GM19324 (cell line): ENCODE measurements around the gene PLEKHG4B.
"Not testable (repeated sequence)": the region's sequence is repeated elsewhere in the genome, so short reads cannot be mapped to it uniquely, and the experiment has no call there.

Experiments
- ATAC-seq: cut with Tn5 transposase; IDR thresholded peaks from one replicate; pipeline ENCODE4 v1.9.1; 2021; ENCODE audit warnings: mild to moderate bottlenecking, moderate library complexity; ENCODE audit not compliant: unreplicated experiment, low FRiP score

The PLEKHG4B gene

GRCh38 chr5:91556-92263 lies at the start of gene PLEKHG4B:
Gene PLEKHG4B, plus strand, starts transcription at chr5:92168. Its CDS starts 64 bp downstream, at chr5:92232.
- no peak for ATAC-seq

GRCh38 chr5:42250-42649 lies 49.7 kb upstream of the PLEKHG4B start:
- ATAC-seq, result no peak

- no peak for ATAC-seq
Measured at GRCh38 chr5:48192-48591, 43.8 kb upstream of the PLEKHG4B start.

GRCh38 chr5:49530-49929 lies 42.4 kb upstream of the PLEKHG4B start:
- not testable (repeated sequence) for ATAC-seq

- no peak for ATAC-seq
Measured at GRCh38 chr5:49953-50544, 41.9 kb upstream of the PLEKHG4B start.

- ATAC-seq, result no peak
Measured at GRCh38 chr5:50724-51499, 41.1 kb upstream of the PLEKHG4B start.

- no peak for ATAC-seq
Measured at GRCh38 chr5:51500-51823, 40.5 kb upstream of the PLEKHG4B start.

- no peak for ATAC-seq
Measured at GRCh38 chr5:53381-54174, 38.4 kb upstream of the PLEKHG4B start.

GRCh38 chr5:54175-54730 lies 37.7 kb upstream of the PLEKHG4B start:
- ATAC-seq, result no peak

- ATAC-seq, result no peak
Measured at GRCh38 chr5:54876-55569, 36.9 kb upstream of the PLEKHG4B start.

GRCh38 chr5:56561-57290 lies 35.2 kb upstream of the PLEKHG4B start:
- ATAC-seq, result no peak

- not testable (repeated sequence) for ATAC-seq
Measured at GRCh38 chr5:60250-60649, 31.7 kb upstream of the PLEKHG4B start.

- no peak for ATAC-seq
Measured at GRCh38 chr5:70440-70839, 21.5 kb upstream of the PLEKHG4B start.

GRCh38 chr5:72316-73180 lies 19.4 kb upstream of the PLEKHG4B start:
- ATAC-seq, result not testable (repeated sequence)

- not testable (repeated sequence) for ATAC-seq
Measured at GRCh38 chr5:73181-73447, 18.9 kb upstream of the PLEKHG4B start.

- ATAC-seq, result no peak
Measured at GRCh38 chr5:73768-74502, 18.0 kb upstream of the PLEKHG4B start.

- ATAC-seq, result no peak
Measured at GRCh38 chr5:74503-75109, 17.4 kb upstream of the PLEKHG4B start.
